ENCODE data around the gene SH3GLB2.

- TF ChIP-seq, protein P1, sequence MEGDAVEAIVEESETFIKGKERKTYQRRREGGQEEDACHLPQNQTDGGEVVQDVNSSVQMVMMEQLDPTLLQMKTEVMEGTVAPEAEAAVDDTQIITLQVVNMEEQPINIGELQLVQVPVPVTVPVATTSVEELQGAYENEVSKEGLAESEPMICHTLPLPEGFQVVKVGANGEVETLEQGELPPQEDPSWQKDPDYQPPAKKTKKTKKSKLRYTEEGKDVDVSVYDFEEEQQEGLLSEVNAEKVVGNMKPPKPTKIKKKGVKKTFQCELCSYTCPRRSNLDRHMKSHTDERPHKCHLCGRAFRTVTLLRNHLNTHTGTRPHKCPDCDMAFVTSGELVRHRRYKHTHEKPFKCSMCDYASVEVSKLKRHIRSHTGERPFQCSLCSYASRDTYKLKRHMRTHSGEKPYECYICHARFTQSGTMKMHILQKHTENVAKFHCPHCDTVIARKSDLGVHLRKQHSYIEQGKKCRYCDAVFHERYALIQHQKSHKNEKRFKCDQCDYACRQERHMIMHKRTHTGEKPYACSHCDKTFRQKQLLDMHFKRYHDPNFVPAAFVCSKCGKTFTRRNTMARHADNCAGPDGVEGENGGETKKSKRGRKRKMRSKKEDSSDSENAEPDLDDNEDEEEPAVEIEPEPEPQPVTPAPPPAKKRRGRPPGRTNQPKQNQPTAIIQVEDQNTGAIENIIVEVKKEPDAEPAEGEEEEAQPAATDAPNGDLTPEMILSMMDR (IDR thresholded peaks at IDR 0.05; ENCODE audit: low read length) = no peak
- TF ChIP-seq EZH2 (optimal IDR thresholded peaks at IDR 0.05; ENCODE audit: low read depth, low read length) (no peak), EZH2phosphoT487 (IDR thresholded peaks at IDR 0.05; ENCODE audit: low read length) (no peak)
Measured at GRCh38 chr9:129058965-129059795, 31.0 kb upstream of the SH3GLB2 start.

All from MM.1S (cell line).